ENCODE results near the gene TPRKB.
"Not testable (repeated sequence)": the region's sequence is repeated elsewhere in the genome, so short reads cannot be mapped to it uniquely, and the experiment has no call there.

The TPRKB gene

GRCh38 chr2:73736378-73736777 lies 767 bp downstream of the TPRKB start:
- no peak for DNase-seq

GRCh38 chr2:73730810-73731209 lies 6.3 kb downstream of the TPRKB start:
- DNase-seq, result no peak

- DNase-seq, result no peak
Measured at GRCh38 chr2:73728711-73729110, 8.4 kb downstream of the TPRKB start.

GRCh38 chr2:73728043-73728442 lies 9.1 kb downstream of the TPRKB start:
- DNase-seq, result no peak

GRCh38 chr2:73726657-73727056 lies 10.5 kb downstream of the TPRKB start:
- not testable (repeated sequence) for DNase-seq

GRCh38 chr2:73718851-73719621 lies 18.1 kb downstream of the TPRKB start:
- no peak for DNase-seq

GRCh38 chr2:73718421-73718820 lies 18.7 kb downstream of the TPRKB start:
- no peak for DNase-seq

- DNase-seq, result not testable (repeated sequence)
Measured at GRCh38 chr2:73717695-73718094, 19.4 kb downstream of the TPRKB start.

GRCh38 chr2:73717251-73717606 lies 19.9 kb downstream of the TPRKB start:
- no peak for DNase-seq

- DNase-seq, result no peak
Measured at GRCh38 chr2:73716543-73717250, 20.4 kb downstream of the TPRKB start.

GRCh38 chr2:73714091-73714490 lies 23.1 kb downstream of the TPRKB start:
- DNase-seq, result no peak

- no peak for DNase-seq
Measured at GRCh38 chr2:73708527-73708926, 28.6 kb downstream of the TPRKB start.

GRCh38 chr2:73707636-73708035 lies 29.5 kb downstream of the TPRKB start:
- DNase-seq, result no peak

- no peak for DNase-seq
Measured at GRCh38 chr2:73707058-73707457, 30.1 kb downstream of the TPRKB start.

- no peak for DNase-seq
Measured at GRCh38 chr2:73705091-73705490, 32.1 kb downstream of the TPRKB start.

- no peak for DNase-seq
Measured at GRCh38 chr2:73704285-73704684, 32.9 kb downstream of the TPRKB start.

- no peak for DNase-seq
Measured at GRCh38 chr2:73703675-73704074, 33.5 kb downstream of the TPRKB start.

- DNase-seq, result not testable (repeated sequence)
Measured at GRCh38 chr2:73702852-73703493, 34.2 kb downstream of the TPRKB start.

GRCh38 chr2:73701968-73702665 lies 35.0 kb downstream of the TPRKB start:
- DNase-seq, result no peak

GRCh38 chr2:73701448-73701765 lies 35.7 kb downstream of the TPRKB start:
- DNase-seq, result not testable (repeated sequence)

- DNase-seq, result no peak
Measured at GRCh38 chr2:73700661-73701447, 36.3 kb downstream of the TPRKB start.

GRCh38 chr2:73700131-73700611 lies 37.0 kb downstream of the TPRKB start:
- no peak for DNase-seq

GRCh38 chr2:73699437-73699836 lies 37.7 kb downstream of the TPRKB start:
- DNase-seq, result no peak
